LNCAP (cell line): Measurements from ENCODE around the gene TRRAP.
A peak's percentile ranks its signal among the peaks of the same experiment; 100 is the strongest.

Experiments
- TF ChIP-seq, protein P1 (sequence below): fragments of 450-650 bp; IDR thresholded peaks from 2 replicates; pipeline ENCODE4 v1.5.1; 2017; ENCODE audit warnings: mild to moderate bottlenecking

The TRRAP gene

GRCh38 chr7:98878365-98879197, at the start of gene TRRAP:
TSS of gene TRRAP (plus strand) at chr7:98878532. CDS start at chr7:98881151, 2,619 bp downstream.
- TF ChIP-seq, protein P1, sequence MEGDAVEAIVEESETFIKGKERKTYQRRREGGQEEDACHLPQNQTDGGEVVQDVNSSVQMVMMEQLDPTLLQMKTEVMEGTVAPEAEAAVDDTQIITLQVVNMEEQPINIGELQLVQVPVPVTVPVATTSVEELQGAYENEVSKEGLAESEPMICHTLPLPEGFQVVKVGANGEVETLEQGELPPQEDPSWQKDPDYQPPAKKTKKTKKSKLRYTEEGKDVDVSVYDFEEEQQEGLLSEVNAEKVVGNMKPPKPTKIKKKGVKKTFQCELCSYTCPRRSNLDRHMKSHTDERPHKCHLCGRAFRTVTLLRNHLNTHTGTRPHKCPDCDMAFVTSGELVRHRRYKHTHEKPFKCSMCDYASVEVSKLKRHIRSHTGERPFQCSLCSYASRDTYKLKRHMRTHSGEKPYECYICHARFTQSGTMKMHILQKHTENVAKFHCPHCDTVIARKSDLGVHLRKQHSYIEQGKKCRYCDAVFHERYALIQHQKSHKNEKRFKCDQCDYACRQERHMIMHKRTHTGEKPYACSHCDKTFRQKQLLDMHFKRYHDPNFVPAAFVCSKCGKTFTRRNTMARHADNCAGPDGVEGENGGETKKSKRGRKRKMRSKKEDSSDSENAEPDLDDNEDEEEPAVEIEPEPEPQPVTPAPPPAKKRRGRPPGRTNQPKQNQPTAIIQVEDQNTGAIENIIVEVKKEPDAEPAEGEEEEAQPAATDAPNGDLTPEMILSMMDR = peak; percentile 83

- TF ChIP-seq, protein P1 = no peak
These were observed 47.3 kb upstream of the TRRAP start for GRCh38 chr7:98830972-98831548.

- TF ChIP-seq, protein P1 = peak; percentile 57
These were observed 46.6 kb upstream of the TRRAP start for GRCh38 chr7:98831641-98832221.

GRCh38 chr7:98833022-98833421, 45.3 kb upstream of the TRRAP start:
- TF ChIP-seq, protein P1 = no peak

DNA sequence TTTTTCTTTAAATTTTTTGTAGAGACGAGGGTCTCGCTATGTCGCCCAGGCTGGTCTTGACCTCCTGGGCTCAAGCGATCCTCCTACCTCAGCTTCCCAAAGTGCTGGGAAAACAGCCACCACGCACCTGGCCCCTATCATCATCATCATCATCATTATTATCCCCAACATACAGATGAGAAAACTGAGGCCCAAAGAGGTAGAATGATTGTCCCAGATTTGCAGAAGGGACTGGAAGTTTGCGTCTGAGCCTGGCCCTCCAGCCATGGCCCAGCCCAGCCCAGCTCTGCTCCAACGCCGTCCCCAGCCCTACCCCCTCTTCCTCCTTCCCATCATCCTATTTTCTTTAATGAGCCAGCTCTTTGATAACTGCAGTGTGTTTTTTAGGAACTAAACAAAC, 43.4 kb upstream of the TRRAP start:
- TF ChIP-seq, protein P1 = no peak

- TF ChIP-seq, protein P1 = peak; percentile 78
These were observed 41.3 kb upstream of the TRRAP start for GRCh38 chr7:98836811-98837629.

GRCh38 chr7:98837630-98837972, 40.7 kb upstream of the TRRAP start:
- TF ChIP-seq, protein P1 = no peak
